Stimulated activated CD8-positive, alpha-beta memory T cell treated with anti-CD3 and anti-CD28 coated beads, Interleukin-12 subunit alpha, Interleukin-12 subunit beta, amount 100 ng/mL, for 4 hours (primary cell): ENCODE measurements around the gene GNB1L.

Experiments used
- DNase-seq: peaks from one replicate; pipeline ENCODE4 v3.0.0-alpha.2; 2020; ENCODE audit warnings: low read depth

Gene GNB1L

GRCh38 chr22:19862619-19863246, 8.1 kb upstream of the GNB1L start:
- DNase-seq, result no peak

- DNase-seq, result no peak
These were observed 5.3 kb upstream of the GNB1L start for GRCh38 chr22:19859861-19860510.

GRCh38 chr22:19857382-19857781, 2.7 kb upstream of the GNB1L start:
- DNase-seq, result no peak

DNA sequence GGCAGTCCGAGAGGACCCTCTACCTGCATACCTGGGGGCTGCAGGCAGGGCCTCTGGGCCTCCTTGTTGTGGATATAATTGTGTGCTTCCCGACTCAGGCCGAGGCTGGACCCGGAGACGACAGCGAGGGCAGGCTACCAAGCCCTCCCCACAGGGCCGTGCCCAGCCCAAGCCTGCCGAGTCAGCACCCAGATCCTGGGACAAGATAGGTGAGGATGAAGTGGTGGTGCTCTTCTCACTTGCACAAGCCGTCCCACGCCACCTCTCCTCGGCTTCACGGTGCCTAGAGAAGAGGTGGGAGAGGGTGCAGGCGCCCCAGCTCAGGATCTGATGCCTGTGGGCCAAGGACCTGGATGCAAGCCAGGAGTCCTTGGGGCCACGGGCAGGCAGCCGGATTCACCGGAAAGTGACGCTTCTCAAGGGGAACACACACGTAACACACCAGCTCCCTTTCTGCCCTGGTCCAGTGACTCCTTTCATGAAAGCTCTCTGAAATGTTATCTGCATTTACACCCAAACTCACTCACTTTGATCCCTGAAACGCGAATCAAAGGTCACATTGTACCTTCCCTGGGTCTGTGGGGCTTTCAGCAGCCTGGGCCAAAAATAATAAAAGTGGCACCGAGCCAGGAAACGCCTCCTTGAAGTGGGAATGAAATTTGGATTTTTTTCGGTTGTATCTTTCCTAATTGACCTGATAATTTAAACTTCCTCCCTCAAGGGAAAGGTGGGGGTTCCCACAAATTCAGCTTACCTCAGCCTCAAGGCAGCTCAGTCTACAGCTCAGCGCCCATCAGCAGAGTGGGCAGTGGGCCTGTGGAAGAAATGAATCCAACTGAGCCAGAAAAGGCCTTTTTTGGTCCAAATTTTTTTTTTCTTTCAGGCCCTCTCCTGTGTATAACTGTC, 1.1 kb upstream of the GNB1L start:
- DNase-seq, result peak; percentile 32

GRCh38 chr22:19853879-19854777, 546 bp downstream of the GNB1L start:
- no peak for DNase-seq

- DNase-seq, result no peak
These were observed 1.4 kb downstream of the GNB1L start for GRCh38 chr22:19853058-19853878.

- DNase-seq, result no peak
These were observed 2.4 kb downstream of the GNB1L start for GRCh38 chr22:19852177-19852781.

DNA sequence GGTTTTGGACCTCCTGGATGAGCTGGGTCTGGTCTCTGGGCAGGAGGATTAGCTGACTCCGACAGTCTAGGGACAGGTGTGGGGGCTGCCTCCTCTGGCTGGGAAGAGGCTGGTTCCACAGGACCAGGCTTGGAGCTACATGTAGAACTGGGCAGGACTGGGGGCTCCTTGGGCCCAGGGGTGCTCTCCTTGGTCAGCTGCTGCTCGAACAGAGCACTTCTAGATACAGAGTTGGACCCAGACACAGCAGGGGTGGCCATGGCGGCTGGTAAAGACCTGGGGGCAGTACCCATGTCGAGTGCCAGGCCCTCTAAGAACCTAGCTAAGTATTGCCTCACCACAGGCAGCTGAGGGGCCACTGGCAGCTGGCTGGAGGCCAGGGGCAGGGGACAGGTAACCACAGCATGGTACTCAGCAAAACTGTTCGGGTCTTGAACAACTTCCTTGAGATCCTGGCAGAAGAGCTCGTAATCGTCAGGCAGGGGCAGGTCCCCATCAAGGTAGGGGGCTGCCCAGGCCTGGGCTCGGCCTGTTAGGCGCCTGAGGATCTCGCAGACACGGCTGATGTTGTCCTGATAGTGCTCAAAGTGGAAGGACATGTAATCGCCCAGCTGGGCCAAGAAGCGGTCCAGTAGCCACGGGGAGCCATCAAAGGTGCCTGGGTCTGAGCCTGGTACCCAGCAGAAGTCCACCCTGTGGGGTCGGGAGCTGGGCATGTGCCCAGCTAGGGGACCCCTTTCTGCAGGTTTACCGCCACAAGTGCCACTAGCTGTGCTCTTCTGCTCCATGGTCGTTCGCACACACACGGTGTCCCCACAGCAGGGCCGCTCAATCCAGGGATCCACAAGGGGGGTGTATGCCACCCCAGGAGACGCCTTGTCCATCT, 3.1 kb downstream of the GNB1L start:
- DNase-seq, result no peak

GRCh38 chr22:19850763-19851109, 3.9 kb downstream of the GNB1L start:
- no peak for DNase-seq

- DNase-seq, result no peak
These were observed 4.6 kb downstream of the GNB1L start for GRCh38 chr22:19849835-19850762.

DNA sequence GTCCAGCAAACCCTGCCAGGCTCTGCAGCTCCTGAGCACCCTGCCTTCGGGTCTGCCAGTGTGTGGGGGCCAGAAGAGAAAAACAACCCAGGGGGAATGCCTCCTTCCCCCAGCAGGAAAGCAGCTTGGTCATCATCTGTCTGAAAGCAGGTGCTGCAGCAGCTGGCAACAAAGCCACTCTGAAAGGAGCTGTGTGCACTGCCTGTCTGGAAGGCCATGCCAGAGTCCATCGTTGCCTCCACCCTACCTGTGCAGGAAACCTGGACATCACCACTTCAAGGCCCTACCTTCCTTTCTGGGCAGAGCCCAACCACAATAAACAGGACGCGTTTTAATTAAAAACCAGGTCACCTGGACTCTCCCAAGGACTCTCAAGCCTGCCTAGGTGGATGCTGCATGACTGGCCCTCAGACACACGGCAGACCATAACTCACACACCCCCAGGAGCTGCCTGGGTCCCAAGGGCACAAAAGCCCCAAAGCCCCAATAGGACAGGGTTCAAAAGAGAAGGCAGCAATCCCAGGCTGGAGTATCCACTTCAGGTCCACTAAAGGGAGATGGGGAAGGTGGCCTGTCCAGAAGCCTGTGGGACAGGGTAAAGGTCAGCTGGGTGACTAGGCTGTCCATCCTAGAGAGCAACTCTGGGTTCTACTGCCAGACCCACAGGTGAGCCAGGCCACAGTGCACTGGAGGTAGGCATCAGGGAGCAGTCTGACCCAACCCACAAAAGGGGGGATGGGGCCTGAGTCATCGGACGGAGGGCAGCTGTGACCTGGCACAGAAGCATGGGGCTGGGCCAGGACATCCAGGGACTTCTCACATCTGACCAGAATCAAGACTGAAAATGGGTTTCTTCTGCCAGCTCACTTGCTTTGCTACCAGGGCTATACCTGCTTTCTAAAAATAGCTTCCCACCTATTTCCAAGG, 6.1 kb downstream of the GNB1L start:
- no peak for DNase-seq

DNA sequence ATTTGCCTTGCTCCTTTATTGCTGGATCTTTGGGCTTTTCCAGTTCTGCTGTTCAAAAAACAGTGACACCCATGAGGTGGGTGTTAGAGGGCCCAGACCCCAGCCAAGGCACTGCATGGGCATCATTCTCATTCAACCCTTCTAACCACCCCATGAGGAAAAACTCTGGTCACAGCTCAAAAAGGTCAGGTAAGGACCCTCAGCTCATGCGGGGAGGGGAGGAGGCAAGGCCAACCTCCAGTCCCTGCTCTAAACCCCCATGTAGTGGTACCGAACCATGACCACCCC, 7.4 kb downstream of the GNB1L start:
- DNase-seq, result no peak

DNA sequence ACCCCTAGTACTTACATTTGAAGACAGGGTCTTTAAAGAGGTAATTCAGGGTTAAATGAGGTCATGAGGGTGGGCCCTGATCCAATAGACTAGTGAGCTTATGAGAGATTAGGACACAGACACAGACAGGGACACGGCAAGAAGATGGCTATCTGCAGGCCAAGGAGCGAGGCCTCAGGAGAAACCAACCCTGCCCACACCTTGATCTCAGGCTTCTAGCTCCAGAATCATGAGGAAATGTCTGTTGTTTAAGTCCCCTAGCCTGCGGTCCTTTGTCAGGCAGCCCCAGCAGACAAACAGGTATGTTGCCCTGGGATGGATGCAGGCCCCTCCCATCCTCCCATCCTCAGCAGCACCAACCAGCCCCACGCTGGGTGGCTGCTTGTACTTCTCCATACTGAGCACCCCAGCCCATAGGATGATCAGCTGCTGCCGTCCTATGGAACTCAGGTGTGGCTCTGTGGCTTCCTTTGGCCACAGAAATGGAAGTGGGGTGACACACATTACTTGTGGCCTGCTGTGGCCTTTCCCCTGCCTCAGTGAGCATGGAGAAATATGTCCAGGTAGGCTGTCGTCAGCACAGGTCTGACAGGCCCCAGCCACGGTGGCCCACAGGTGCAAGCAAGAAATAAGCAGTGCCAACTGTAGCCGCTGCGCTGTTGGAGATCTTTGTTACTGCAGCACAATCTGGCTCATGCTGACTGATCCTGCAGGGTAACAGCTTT, 7.9 kb downstream of the GNB1L start:
- no peak for DNase-seq

GRCh38 chr22:19845054-19845722, 9.5 kb downstream of the GNB1L start:
- no peak for DNase-seq

DNA sequence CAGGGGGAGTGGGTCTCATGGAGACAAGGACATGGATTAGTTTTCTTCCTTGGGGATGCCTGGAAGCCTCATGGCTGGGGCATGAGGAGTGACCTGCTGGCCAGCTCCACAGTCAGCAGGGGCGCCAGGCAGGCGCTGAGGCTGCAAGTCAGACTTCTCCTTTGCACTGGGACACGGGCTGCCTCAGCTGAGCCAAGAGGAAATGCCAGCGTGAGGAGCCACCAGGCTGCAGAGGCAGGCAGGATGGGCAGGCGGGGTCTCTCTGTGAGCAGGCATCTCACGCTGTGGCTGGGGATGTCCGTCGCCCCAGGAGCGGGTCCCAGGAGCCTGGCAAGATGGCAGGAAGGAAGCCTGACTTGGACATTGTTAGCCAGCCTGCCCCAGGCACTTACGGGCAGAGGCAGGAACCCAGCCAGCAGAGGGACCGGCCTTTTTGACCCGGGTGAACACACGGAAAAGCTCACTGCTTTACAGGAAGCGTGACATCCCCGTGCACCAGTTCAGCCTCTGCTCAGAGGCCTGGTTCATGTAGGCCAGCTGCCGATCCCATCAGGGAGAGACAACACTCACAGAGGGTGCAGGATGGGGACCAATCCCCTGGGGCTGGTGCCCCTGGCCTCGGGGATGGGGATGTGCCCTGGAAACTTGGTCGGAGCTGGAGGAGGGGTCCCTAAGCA, 10.2 kb downstream of the GNB1L start:
- no peak for DNase-seq

DNA sequence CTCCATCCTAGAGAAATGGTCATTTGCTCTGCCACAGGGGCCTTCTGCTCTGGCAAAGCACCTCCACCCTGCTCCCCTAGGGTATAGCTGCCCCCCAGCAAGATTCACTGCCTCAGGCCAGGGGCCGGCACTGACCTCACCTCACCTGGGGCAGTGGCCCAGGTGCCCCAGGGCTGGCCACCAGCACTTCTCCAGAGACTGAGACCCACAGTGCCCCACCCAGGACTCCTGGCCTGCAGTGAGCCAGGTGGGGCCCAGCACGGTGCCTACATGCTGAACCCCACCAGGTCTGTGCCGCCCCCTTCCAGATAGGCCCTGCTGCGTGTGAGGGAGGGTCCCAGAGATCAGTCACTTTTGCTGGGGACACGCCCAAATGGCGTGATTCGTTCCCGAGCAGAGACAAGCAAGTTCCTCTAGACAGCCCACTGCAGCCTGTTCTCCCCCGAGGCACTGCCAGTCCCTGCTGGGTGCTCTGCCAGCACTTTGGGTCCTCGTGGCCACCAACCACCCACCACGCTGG, 10.8 kb downstream of the GNB1L start:
- no peak for DNase-seq
